ENCODE data around the gene OLFML2A. TPM values are rescaled to one million over a fixed set of nuclear protein-coding genes. Genes with fewer than 3 reads are reported as not detected.

OLFML2A gene
- total and polyA plus RNA-seq, 2 of the 13 experiments (the other 11 are each of a cell fraction or from before 2014, with no cell fraction given) = 0.01 to 0.02 TPM

DNA sequence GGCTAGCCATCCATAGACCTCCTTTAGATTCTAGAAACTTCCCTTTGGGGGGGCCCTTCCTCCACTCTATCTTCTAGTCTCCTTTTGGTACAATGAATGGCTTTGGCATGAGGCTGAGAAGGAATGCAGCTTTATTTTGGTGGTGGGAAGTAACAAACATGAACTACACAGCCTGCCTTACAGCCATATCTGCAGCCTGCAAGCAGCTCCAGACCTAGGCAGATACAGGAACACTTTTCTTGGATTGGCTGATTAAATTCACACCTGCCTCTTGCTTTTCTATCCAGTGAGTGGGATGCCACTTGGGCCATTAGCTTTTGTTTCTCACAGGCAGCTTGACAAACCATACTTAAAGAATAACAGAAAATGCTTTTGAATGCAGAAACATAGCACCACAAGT is 34.0 kb upstream of the OLFML2A start:
- DNase-seq (ENCODE audit: low spot score) (no peak), ATAC-seq (no peak), FAIRE-seq (no peak)
- in situ Hi-C loops (cut with HindIII; ENCODE audit: extremely low pct_ligation_motif_present, low pct_unique_long_range_greater_than_20kb) (no loop called here), intact Hi-C loops (cut with micrococcal nuclease; ENCODE audit: unreplicated experiment) (no loop called here)
- no TSS peak for BruUV-seq (replicated peaks)
- Histone ChIP-seq H4K20me1 (ENCODE audit: insufficient read depth, low read length) (peaks cover 3% of the 10 kb centered on the region; the same call in 1 of the 2 replicates), H2AFZ (ENCODE audit: low read length) (no peak overlapping the region), H3K9me3 (ENCODE audit: low read length) (peaks cover 4% of the 10 kb centered on the region; the same call in 1 of the 2 replicates), H3K27ac (ENCODE audit: extremely low read length, insufficient read depth, low read length) (no peak overlapping the region), H3K4me2 (ENCODE audit: low read depth, low read length) (no peak overlapping the region), H3K36me3 (replicated peaks in 1 of 2; ENCODE audit: control insufficient read depth in 1 of 2, insufficient read depth in 2 of 2, low read length in 2 of 2) (no peaks in the 10 kb centered on the region; a peak in 2 of 5 replicates), H3K4me3 (replicated peaks in 1 of 3; ENCODE audit: insufficient read depth in 1 of 3, low read depth in 2 of 3, low read length in 3 of 3) (no peak overlapping the region), H3K27me3 (ENCODE audit: control insufficient read depth in 1 of 2, insufficient read depth in 2 of 2, low read length in 2 of 2) (no peaks in the 10 kb centered on the region), H3K79me2 (ENCODE audit: insufficient read depth, low read length) (peaks cover 57% of the 10 kb centered on the region), H3K9ac (ENCODE audit: insufficient read depth, low read depth, low read length) (no peak overlapping the region), H3K4me1 (ENCODE audit: insufficient read depth, low read length) (peaks cover 7% of the 10 kb centered on the region)
- POLR2A ChIA-PET = interaction anchor here (0.9 to 1.2 kb wide), 2 partner anchors 8 to 84 kb away, joined by 3 read pairs; no protein-coding TSS in a partner anchor
- CTCF ChIA-PET (ENCODE audit: low intra/inter-chr PET ratio, low total read pairs) = no interaction called here
- TF ChIP-seq MEF2D (CRISPR knock-in tag; IDR thresholded peaks at IDR 0.05) = no peak

DNA sequence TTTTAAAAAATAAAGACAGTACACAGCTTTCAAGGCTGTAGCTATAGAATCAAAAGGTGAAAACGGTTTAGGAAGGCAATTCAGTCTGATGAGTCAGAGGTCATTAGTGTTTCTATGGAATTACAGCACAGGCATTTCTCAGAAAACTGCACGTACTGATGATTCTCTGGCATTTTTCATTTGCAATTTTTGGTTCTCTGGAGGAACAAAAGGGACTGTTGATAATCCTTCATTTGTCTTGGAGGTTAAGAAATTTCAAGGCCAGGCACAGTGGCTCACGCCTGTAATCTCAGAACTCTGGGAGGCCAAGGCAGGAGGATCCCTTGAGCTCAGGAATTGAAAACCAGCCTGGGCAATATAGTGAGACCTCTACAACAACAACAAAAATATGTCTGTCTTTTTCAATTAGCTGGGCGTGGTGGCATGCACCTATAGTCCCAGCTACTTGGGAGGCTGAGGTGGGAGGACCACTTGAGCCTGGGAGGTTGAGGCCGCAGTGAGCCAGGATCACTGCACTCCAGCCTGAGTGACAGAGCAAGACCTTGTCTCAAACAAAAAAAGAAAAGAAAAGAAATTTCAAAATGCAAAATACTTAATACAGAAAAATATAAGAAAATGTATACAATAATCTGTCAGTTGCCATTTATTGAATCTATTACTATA is 33.1 kb upstream of the OLFML2A start:
- H2AFZ ChIP-seq (ENCODE audit: low read length) = no peak overlapping the region
- BruUV-seq (replicated peaks) = no TSS peak
- TF ChIP-seq ZNF468 (CRISPR knock-in tag; IDR thresholded peaks at IDR 0.05) = no peak
- TF ChIP-seq, protein P1, sequence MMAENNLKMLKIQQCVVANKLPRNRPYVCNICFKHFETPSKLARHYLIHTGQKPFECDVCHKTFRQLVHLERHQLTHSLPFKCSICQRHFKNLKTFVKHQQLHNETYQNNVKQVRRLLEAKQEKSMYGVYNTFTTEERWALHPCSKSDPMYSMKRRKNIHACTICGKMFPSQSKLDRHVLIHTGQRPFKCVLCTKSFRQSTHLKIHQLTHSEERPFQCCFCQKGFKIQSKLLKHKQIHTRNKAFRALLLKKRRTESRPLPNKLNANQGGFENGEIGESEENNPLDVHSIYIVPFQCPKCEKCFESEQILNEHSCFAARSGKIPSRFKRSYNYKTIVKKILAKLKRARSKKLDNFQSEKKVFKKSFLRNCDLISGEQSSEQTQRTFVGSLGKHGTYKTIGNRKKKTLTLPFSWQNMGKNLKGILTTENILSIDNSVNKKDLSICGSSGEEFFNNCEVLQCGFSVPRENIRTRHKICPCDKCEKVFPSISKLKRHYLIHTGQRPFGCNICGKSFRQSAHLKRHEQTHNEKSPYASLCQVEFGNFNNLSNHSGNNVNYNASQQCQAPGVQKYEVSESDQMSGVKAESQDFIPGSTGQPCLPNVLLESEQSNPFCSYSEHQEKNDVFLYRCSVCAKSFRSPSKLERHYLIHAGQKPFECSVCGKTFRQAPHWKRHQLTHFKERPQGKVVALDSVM (CRISPR knock-in tag; IDR thresholded peaks at IDR 0.05) = peak; percentile 56; the same call in 1 of the 2 replicates
- H3K4me2 ChIP-seq (ENCODE audit: low read depth, low read length) = no peak overlapping the region
- no peaks in the 10 kb centered on the region for H3K27me3 ChIP-seq (ENCODE audit: control insufficient read depth in 1 of 2, insufficient read depth in 2 of 2, low read length in 2 of 2)
- no peak overlapping the region for H3K9ac ChIP-seq (ENCODE audit: insufficient read depth, low read depth, low read length)
- H4K20me1 ChIP-seq (ENCODE audit: insufficient read depth, low read length) = peaks cover 3% of the 10 kb centered on the region; the same call in 1 of the 2 replicates
- no peak overlapping the region for H3K27ac ChIP-seq (ENCODE audit: extremely low read length, insufficient read depth, low read length)
- ChIA-PET CTCF (ENCODE audit: low intra/inter-chr PET ratio, low total read pairs) (no interaction called here), POLR2A (interaction anchor here (0.9 to 1.2 kb wide), 2 partner anchors 9 to 85 kb away, joined by 3 read pairs; no protein-coding TSS in a partner anchor)
- intact Hi-C loops (cut with micrococcal nuclease; ENCODE audit: unreplicated experiment) (no loop called here), in situ Hi-C loops (cut with HindIII; ENCODE audit: extremely low pct_ligation_motif_present, low pct_unique_long_range_greater_than_20kb) (no loop called here)
- peaks cover 4% of the 10 kb centered on the region; the same call in 1 of the 2 replicates for H3K9me3 ChIP-seq (ENCODE audit: low read length)
- peaks cover 7% of the 10 kb centered on the region for H3K4me1 ChIP-seq (ENCODE audit: insufficient read depth, low read length)
- peaks cover 61% of the 10 kb centered on the region for H3K79me2 ChIP-seq (ENCODE audit: insufficient read depth, low read length)
- no peak overlapping the region for H3K4me3 ChIP-seq (replicated peaks in 1 of 3; ENCODE audit: insufficient read depth in 1 of 3, low read depth in 2 of 3, low read length in 3 of 3)
- FAIRE-seq (no peak), ATAC-seq (no peak), DNase-seq (ENCODE audit: low spot score) (no peak)
- no peaks in the 10 kb centered on the region; a peak in 2 of 5 replicates for H3K36me3 ChIP-seq (replicated peaks in 1 of 2; ENCODE audit: control insufficient read depth in 1 of 2, insufficient read depth in 2 of 2, low read length in 2 of 2)
- WGBS (ENCODE audit: low lambda C conversion rate) = 87% methylated on average over 5 of the region's 5 CpGs

Data from HepG2 (cell line).